Brain microvascular endothelial cell (primary cell): ENCODE results near the gene GRB7.
"Not testable (repeated sequence)": the region's sequence is repeated elsewhere in the genome, so short reads cannot be mapped to it uniquely, and the experiment has no call there.

Experiments
- DNase-seq: peaks from one replicate; pipeline ENCODE4 v3.0.0-alpha.2; 2020
- H3K27ac ChIP-seq: fragments of 250-450 bp; sonication (Bioruptor Pico); 2 replicates; pipeline ENCODE4 v1.5.1; 2020; ENCODE audit warnings: mild to moderate bottlenecking, moderate library complexity
- H3K27me3 ChIP-seq: fragments of 250-450 bp; sonication (Bioruptor Pico); replicated peaks from 2 replicates; pipeline ENCODE4 v1.5.1; 2020; ENCODE audit warnings: mild to moderate bottlenecking
- H3K36me3 ChIP-seq: fragments of 250-450 bp; sonication (Bioruptor Pico); replicated peaks from 2 replicates; pipeline ENCODE4 v1.5.1; 2020; ENCODE audit warnings: mild to moderate bottlenecking
- H3K4me3 ChIP-seq: 2 replicates; pipeline ENCODE4 v1.5.1; 2011; ENCODE audit warnings: low read depth, mild to moderate bottlenecking, control low read depth, low read length, moderate library complexity
- CTCF ChIP-seq: IDR thresholded peaks from 2 replicates; pipeline ENCODE4 v1.5.1; 2011; ENCODE audit warnings: low read depth, mild to moderate bottlenecking, moderate library complexity, low read length, control low read depth, inconsistent platforms; ENCODE audit errors: missing control alignments
- in situ Hi-C: cut with HindIII; loops from 2 replicates; pipeline ENCODE4 v1.10.0; 2017; ENCODE audit warnings: low sequenced_read_pairs, low pct_ligation_motif_present

Gene GRB7

DNA sequence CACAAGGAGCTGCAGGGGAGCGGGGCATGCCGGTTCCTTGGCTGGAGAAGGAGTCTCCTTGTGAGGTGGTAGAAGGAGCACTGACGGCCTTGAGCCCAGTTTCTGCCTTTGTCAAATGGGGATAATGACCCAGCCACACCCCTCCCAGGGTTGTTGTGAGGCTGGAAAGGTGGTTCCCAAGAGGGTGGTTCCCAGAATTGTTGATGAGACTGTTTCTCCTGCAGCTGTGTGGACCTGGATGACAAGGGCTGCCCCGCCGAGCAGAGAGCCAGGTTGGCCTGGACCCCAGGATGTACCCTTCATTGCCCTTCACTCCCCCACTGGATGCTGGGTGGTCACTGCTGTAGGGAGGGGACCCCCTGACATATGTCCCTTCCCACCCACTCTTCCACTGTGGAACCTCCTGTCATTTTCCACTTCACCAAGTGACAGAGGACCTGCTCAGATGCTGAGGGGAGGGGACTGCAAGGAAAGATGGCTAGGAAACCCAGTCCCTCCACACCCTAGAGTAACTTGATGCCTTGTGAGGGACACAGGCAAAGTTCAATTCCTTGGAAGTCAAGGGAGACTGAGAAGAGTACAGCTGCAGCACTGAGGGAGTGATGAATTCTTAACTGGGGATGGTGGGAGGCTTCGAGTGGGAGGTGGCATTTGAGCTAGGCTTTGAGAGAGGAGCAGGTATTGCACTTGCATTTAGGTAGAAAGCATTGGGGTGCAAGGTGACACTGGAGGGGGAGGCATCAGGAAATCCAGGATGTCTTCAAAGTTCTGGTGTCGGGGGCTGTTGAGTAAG lies 18.0 kb upstream of the GRB7 start:
- DNase-seq, result no peak
- TF ChIP-seq CTCF, result no peak
- Histone ChIP-seq H3K27ac (no peak overlapping the region), H3K27me3 (no peaks in the 10 kb centered on the region), H3K36me3 (peaks cover 21% of the 10 kb centered on the region), H3K4me3 (no peak overlapping the region)
- in situ Hi-C loops, result no loop called here

GRCh38 chr17:39722104-39722503 lies 15.6 kb upstream of the GRB7 start:
- no peak for TF ChIP-seq CTCF
- Histone ChIP-seq H3K4me3 (no peak overlapping the region), H3K27ac (no peak overlapping the region), H3K27me3 (no peaks in the 10 kb centered on the region), H3K36me3 (peaks cover 10% of the 10 kb centered on the region)
- in situ Hi-C loops, result no loop called here
- DNase-seq, result no peak

- peaks cover 13% of the 10 kb centered on the region for H3K36me3 ChIP-seq
- TF ChIP-seq CTCF, result no peak
Measured at GRCh38 chr17:39722965-39723848, 14.5 kb upstream of the GRB7 start.

GRCh38 chr17:39724731-39725130 lies 13.0 kb upstream of the GRB7 start:
- no peak overlapping the region for H3K27ac ChIP-seq
- H3K27me3 ChIP-seq, result no peaks in the 10 kb centered on the region
- no peak overlapping the region for H3K4me3 ChIP-seq
- in situ Hi-C loops, result no loop called here
- H3K36me3 ChIP-seq, result peaks cover 20% of the 10 kb centered on the region
- no peak for TF ChIP-seq CTCF
- DNase-seq, result no peak

More at GRCh38 chr17:39722965-39723848, 14.5 kb upstream of the GRB7 start:
- H3K4me3 ChIP-seq, result no peak overlapping the region
- H3K27ac ChIP-seq, result no peak overlapping the region
- in situ Hi-C loops, result no loop called here
- DNase-seq, result no peak
- H3K27me3 ChIP-seq, result no peaks in the 10 kb centered on the region

DNA sequence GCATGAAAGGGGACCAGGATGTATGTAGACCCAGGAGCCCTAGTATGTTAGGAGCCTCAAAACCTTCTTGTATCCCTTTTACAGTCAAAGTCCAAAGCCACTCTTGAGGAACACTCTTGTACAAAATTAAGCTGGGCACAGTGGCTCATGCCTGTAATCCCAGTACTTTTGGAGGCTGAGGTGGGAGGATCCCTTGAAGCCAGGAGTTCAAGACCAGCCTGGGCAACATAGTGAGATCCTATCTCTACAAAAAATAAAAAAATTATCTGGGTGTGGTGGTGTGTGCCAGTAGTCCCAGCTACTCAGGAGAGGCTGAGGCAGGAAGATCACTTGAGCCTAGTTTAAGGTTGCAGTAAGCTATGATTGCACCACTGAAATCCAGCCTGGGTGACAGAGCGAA lies 11.8 kb upstream of the GRB7 start:
- peaks cover 20% of the 10 kb centered on the region for H3K36me3 ChIP-seq
- H3K4me3 ChIP-seq, in situ Hi-C loops, H3K27me3 ChIP-seq, DNase-seq, H3K27ac ChIP-seq: not testable (repeated sequence)

GRCh38 chr17:39726617-39727016 lies 11.1 kb upstream of the GRB7 start:
- H3K27me3 ChIP-seq, result no peaks in the 10 kb centered on the region
- no peak for DNase-seq
- no peak overlapping the region for H3K4me3 ChIP-seq
- peaks cover 20% of the 10 kb centered on the region for H3K36me3 ChIP-seq
- in situ Hi-C loops, result no loop called here
- TF ChIP-seq CTCF, result no peak
- no peak overlapping the region for H3K27ac ChIP-seq
